CD4-positive, alpha-beta T cell treated with Interferon alpha-2 for 1 hour (primary cell): ENCODE results near the gene ENAH.
"Not testable (repeated sequence)": the region's sequence is repeated elsewhere in the genome, so short reads cannot be mapped to it uniquely, and the experiment has no call there.

Experiments used
- DNase-seq, 2 donors: peaks; one replicate each; pipeline ENCODE4 v3.0.0-alpha.2; 2020 to 2022

Gene ENAH

DNA sequence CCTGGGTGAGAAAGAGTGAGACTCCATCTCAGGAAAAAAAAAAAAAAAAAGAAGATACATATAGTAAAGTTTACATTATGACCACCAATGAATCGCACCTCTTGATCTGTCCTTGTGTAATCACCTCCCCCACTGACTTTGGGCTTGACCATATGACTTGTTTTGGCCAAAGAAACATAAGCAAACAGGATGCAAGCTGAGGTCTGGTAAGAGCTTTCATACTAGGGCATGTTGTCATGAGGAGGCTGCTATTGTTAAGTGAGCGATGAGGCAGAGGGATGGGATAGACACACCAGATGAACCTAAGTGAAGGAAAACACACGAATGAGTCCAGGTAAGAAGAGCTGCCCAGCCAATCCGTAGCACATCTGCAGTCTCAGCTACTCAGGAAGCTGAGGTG is 10.7 kb downstream of the ENAH start:
- DNase-seq = no peak

DNA sequence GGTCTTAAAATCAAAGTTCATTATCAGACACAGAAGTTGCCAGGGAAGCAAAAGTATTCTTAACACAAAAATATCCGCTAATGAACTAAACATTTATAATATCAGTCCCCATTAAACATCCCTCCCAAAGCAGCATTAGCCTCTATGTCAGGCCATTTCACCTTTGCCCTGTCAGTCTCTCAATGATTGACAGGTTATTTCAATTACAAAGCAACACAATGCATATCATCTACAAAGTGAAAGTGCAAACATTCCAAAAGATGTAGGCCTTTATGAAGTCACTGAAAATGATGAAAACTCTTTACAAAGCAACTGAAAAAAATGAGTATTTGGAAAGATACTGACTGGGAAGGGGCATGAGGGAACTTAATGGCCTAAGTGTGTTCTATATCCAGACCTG is 14.1 kb downstream of the ENAH start:
- DNase-seq = no peak

- DNase-seq = no peak
These were observed 15.2 kb downstream of the ENAH start for GRCh38 chr1:225637651-225638199.

GRCh38 chr1:225636992-225637391 is 15.9 kb downstream of the ENAH start:
- DNase-seq = not testable (repeated sequence)

- no peak for DNase-seq
These were observed 17.3 kb downstream of the ENAH start for GRCh38 chr1:225635649-225636048.

- not testable (repeated sequence) for DNase-seq
These were observed 20.1 kb downstream of the ENAH start for GRCh38 chr1:225632836-225633235.

DNA sequence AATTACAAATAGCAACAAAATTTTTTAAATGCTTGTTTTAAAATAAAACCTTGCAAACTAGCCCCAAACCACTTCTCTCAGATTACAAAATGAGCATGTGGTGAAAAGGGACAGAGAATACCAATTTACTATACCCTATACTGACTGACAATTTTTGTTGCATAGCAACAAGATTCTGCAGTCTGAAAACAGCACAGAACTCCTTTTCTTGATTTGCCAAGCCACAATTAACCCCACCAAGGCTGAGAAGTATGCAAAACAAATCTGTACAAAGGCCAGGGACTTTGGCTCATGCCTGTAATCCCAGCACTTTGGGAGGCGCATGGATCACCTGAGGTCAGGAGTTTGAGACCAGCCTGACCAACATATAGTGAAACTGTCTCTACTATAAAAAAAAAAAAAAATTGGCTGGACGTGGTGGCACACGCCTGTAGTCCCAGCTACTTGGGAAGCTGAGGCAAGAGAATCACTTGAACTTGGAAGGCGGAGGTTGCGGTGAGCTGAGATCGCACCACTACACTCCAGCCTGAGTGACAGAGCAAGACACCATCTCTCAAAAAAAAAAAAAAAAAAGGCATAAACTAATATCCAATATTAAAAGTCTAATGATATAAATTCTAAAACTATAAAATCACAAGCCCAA is 21.8 kb downstream of the ENAH start:
- DNase-seq = no peak

- no peak for DNase-seq
These were observed 23.4 kb downstream of the ENAH start for GRCh38 chr1:225629483-225629882.

GRCh38 chr1:225628794-225629193 is 24.1 kb downstream of the ENAH start:
- DNase-seq = not testable (repeated sequence)

GRCh38 chr1:225627304-225627947 is 25.5 kb downstream of the ENAH start:
- DNase-seq = no peak

DNA sequence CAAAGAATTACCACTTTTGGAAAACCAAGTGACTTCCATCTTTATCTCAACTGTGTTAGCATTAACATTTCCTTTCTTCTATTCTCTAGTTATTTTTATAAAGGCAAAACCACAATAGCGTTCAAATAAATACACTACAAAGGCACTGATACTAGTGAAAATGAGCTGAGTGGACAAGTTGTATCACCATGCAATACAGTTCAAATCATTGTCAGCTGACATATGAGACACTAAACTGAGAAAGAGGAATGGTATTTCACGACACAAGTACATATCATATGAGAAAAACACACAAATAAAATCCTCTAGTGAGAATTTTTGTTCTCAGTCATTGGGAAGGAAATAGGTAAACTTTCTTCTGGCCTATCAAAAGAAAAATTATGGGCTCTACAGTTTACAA is 26.2 kb downstream of the ENAH start:
- no peak for DNase-seq

DNA sequence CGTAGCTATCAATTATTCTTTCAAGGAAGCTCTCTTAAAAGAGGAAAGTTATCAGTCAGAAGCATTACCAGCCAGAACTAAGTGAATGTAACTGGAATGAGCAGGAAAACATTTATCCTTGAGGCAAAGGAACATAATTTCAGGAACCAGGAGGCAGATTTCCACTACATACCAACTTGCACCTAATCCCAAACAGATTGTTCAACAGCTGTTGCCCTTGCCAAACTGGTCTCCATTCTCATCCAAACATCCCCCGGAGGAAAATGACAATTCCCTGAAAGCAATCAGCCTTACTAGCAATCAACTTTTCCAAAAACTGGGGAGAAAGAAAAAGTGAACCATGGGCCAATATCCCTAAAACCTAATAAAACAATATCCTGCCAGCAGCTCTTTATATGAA is 35.0 kb downstream of the ENAH start:
- DNase-seq = no peak

GRCh38 chr1:225617479-225617878 is 35.4 kb downstream of the ENAH start:
- no peak for DNase-seq

- not testable (repeated sequence) for DNase-seq
These were observed 37.5 kb downstream of the ENAH start for GRCh38 chr1:225615403-225615790.

GRCh38 chr1:225613006-225613405 is 39.9 kb downstream of the ENAH start:
- DNase-seq = no peak

GRCh38 chr1:225612287-225612686 is 40.6 kb downstream of the ENAH start:
- DNase-seq = no peak

DNA sequence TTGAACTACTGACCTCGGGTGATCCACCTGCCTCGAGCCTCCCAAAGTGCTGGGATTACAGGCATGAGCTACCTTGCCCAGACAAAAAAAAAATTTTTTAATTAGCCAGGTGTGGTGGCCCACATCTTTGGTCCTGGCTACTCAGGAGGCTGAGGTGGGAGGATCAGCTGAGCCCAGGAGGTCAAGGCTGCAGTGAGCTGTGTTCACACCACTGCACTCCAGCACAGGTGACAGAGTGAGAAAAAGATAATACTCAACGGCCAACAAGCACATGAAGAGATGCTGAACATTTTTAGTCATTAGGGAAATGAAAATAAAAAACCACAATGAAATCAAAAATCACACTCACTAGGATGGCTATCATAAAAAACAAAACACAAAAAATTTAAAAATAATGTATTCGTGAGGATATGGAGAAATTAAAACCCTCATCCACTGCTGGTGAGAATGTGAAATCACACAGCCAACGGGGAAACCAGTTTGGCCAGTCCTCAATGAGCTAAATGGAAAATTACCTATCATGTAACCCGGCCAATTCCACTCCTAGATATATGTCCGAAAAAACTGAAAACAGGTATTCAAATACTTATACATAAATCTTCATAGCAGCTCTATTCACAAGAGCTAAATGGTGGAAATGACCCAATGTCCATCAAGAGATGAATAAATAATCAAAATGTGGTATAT is 41.2 kb downstream of the ENAH start:
- DNase-seq = no peak

GRCh38 chr1:225610539-225610938 is 42.4 kb downstream of the ENAH start:
- no peak for DNase-seq

DNA sequence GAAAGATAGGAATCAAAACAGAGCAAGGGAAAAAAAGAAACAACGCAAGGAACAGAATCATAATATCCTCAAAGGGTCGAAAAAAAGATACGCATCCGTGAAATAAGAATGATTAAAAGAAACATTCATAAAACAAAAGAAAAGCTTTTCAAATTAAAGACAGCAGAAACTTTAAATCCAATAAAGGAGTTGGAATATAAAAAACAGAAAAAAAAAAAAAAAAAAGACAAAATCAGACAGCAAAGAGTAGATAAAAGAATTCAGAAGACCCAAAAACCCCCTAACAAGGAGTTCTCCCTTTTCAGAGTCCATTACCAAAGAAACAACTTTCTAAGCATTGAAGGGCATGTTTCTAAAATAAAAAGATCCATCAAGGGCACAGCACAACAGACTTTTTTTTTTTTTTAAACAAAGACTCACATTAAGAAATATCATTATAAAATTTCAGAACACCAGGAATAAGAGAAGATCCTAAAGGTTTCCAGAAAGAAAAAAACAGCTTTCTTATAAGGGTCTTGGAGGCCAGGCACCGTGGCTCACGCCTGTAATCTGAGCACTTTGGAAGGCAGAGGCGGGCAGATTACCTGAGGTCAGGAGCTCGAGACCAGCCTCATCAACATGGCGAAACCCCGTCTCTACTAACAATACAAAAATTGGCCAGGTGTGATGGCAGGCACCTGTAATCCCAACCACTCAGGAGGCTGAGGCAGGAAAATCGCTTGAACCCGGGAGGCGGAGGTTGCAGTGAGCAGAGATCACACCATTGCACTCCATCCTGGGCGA is 44.7 kb downstream of the ENAH start:
- DNase-seq = no peak

GRCh38 chr1:225607355-225607754 is 45.6 kb downstream of the ENAH start:
- no peak for DNase-seq

DNA sequence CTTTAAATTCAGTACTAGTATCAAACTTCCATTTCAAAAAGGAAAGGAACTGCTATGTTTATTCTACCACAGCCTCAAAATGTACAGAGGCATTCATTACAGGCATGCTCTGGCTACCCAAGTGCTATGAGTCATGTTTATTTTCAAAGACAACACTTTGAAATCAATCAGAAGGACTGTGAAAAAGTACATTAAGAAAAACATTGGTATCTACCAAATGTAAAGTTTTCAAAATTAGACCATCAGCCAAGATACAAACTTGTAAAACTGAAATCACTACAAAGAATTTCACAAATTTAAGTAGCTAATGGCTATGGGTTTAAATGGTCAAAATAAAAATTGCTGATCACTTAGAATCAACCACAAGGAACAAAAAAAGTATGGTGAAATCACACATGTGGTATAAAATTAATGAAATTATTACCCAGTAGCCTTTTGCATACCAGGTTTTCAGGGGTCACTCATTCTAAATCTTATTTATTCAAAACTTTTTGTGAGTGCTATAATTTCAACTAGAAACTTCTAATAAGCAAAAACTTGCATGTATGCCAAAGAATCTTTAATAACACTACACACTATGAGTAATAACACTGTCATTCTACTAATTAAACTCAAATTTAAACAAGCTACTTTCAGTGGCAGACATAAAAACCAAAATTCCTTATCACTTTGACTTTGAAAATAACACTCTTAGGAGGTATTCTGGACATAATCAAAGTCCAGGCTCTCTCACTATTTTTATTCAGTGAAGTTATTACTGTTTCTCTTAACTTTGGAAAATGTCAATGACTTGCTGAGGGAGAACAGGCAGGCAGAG is 49.2 kb downstream of the ENAH start:
- DNase-seq = no peak

- DNase-seq = no peak
These were observed 50.2 kb downstream of the ENAH start for GRCh38 chr1:225602590-225603206.
